CD4-positive, CD25-positive, alpha-beta regulatory T cell (primary cell): ENCODE data around the gene EEIG1. TPM values are rescaled to one million over a fixed set of nuclear protein-coding genes. Genes with fewer than 3 reads are reported as not detected.
A peak's percentile ranks its signal among the peaks of the same experiment; 100 is the strongest.

Experiments used
- ATAC-seq, 2 donors: fragments of 150-1000 bp; cut with Tn5 transposase; one replicate each; pipeline ENCODE4 v1.10.0; 2021; ENCODE audit warnings: low read depth in 2 of 2, moderate number of reproducible peaks in 2 of 2, moderate library complexity in 1 of 2
- DNase-seq, 3 donors: peaks; one replicate each; pipeline versions ENCODE4 v3.0.0 to v3.0.0-alpha.2; 2012 to 2022; ENCODE audit warnings: mixed read lengths in 1 of 3
- H3K27ac ChIP-seq: one replicate; pipeline ENCODE4 v1.7.0; 2013; ENCODE audit warnings: mild to moderate bottlenecking, low read length; ENCODE audit not compliant: insufficient read depth, poor library complexity, severe bottlenecking
- H3K27me3 ChIP-seq: one replicate; pipeline ENCODE4 v1.7.0; 2013; ENCODE audit warnings: low read length; ENCODE audit not compliant: control insufficient read depth, insufficient read depth
- H3K36me3 ChIP-seq: one replicate; pipeline ENCODE4 v1.7.0; 2013; ENCODE audit warnings: mild to moderate bottlenecking, low read length, moderate library complexity; ENCODE audit not compliant: control insufficient read depth, insufficient read depth
- H3K4me1 ChIP-seq: 2 replicates; pipeline ENCODE4 v1.7.0; 2013; ENCODE audit warnings: mild to moderate bottlenecking, low read length; ENCODE audit not compliant: insufficient read depth, control insufficient read depth, poor library complexity, severe bottlenecking
- H3K4me3 ChIP-seq: one replicate; pipeline ENCODE4 v1.7.0; 2013; ENCODE audit warnings: low read depth, mild to moderate bottlenecking, low read length, moderate library complexity
- H3K9me3 ChIP-seq, 2 experiments: 1 replicate in 1 of 2; 2 replicates in 1 of 2; pipeline ENCODE4 v1.7.0; 2013; ENCODE audit warnings: low read length in 2 of 2, mild to moderate bottlenecking in 1 of 2, moderate library complexity in 1 of 2; ENCODE audit not compliant: control insufficient read depth in 2 of 2
- H3K27ac Mint-ChIP-seq, 3 donors: one replicate each; pipeline ENCODE4 v1.8.0; 2020 to 2022; ENCODE audit warnings: mild to moderate bottlenecking in 3 of 3, mixed read lengths in 3 of 3, moderate library complexity in 2 of 3
- H3K27me3 Mint-ChIP-seq: one replicate; pipeline ENCODE4 v1.8.0; 2022; ENCODE audit warnings: mild to moderate bottlenecking, mixed read lengths
- H3K36me3 Mint-ChIP-seq: one replicate; pipeline ENCODE4 v1.8.0; 2020; ENCODE audit warnings: mixed read lengths
- H3K4me1 Mint-ChIP-seq, 4 donors: one replicate each; pipeline ENCODE4 v1.8.0; 2020 to 2022; ENCODE audit warnings: mixed read lengths in 4 of 4, mild to moderate bottlenecking in 1 of 4
- H3K4me3 Mint-ChIP-seq, 4 donors: one replicate each; pipeline ENCODE4 v1.8.0; 2020 to 2022; ENCODE audit warnings: mild to moderate bottlenecking in 4 of 4, mixed read lengths in 4 of 4, moderate library complexity in 3 of 4
- H3K9me3 Mint-ChIP-seq, 7 donors: one replicate each; pipeline ENCODE4 v1.8.0; 2020 to 2022; ENCODE audit warnings: mixed read lengths in 7 of 7, mild to moderate bottlenecking in 3 of 7, moderate library complexity in 2 of 7
- polyA plus RNA-seq, 4 donors: library from polyadenylated mRNA; unstranded; fragments of 300-500 nt; fragmentation: Illumina TruSeq; gene quantifications; one replicate each; pipeline ENCODE4 v1.2.3, GENCODE V29; 2021
- total RNA-seq: library from RNA; stranded (reverse); gene quantifications from one replicate; pipeline ENCODE4 v1.2.3, GENCODE V29; 2022

Gene EEIG1
- total and polyA plus RNA-seq, 5 donors from 2014 or later = 140 to 402 (median 177) TPM

DNA sequence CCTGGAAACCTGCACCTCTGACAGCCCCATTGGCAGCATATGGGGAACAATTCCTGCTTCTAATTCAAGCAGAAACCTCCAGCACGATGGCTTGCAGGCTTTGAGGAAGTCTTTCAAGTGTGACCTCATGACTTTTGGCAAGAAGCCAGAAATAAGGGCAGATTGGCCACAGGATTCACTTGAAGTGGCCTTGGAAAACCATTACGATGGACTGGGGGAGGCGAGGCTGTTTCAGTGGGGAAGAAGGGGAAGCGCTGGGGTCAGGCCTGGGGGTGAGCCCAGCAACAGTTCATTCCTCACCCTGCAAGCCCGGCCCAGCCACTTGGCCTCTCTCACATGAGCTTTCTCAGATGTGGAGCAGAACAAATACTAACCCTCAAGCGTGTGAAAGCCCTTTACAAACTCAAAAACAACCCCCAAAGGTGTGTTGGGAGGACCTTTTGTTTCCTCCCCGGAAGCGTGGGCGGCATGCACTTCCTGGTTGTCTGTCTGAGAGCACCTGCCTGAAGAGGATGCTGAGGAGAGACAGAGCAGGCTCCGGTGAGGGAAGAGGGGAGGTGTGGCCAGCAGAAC, 26.9 kb upstream of the EEIG1 start:
- Mint-ChIP-seq H3K4me3 (peak overlapping the region; percentile 49 to 89 (median 84)), H3K27me3 (no peaks in the 10 kb centered on the region), H3K9me3 (peaks cover 0 to 5% (median 0%) of the 10 kb centered on the region in 7 donors), H3K27ac (peak overlapping the region; percentile 98 to 99 (median 99)), H3K4me1 (peaks cover 8 to 86% (median 54%) of the 10 kb centered on the region in 4 donors), H3K36me3 (peaks cover 4% of the 10 kb centered on the region)
- peak overlapping the region; percentile 58 for H3K4me3 ChIP-seq
- H3K4me1 ChIP-seq = peaks cover 76% of the 10 kb centered on the region
- no peaks in the 10 kb centered on the region for H3K9me3 ChIP-seq
- peak overlapping the region; percentile 92 for H3K27ac ChIP-seq
- no peaks in the 10 kb centered on the region for H3K27me3 ChIP-seq
- H3K36me3 ChIP-seq = no peaks in the 10 kb centered on the region
- DNase-seq (peak; percentile 84 to 96 (median 92)), ATAC-seq (peak; percentile 93 to 95)

GRCh38 chr9:128006332-128006996, 25.7 kb upstream of the EEIG1 start:
- Mint-ChIP-seq H3K4me3 (peak overlapping the region; percentile 39 to 75 (median 66)), H3K4me1 (peaks cover 6 to 85% (median 50%) of the 10 kb centered on the region in 4 donors), H3K36me3 (peaks cover 4% of the 10 kb centered on the region), H3K27ac (peak overlapping the region; percentile 92 to 98 (median 94)), H3K27me3 (no peaks in the 10 kb centered on the region), H3K9me3 (peaks cover 0 to 5% (median 0%) of the 10 kb centered on the region in 7 donors)
- Histone ChIP-seq H3K4me3 (peak overlapping the region; percentile 19), H3K36me3 (no peaks in the 10 kb centered on the region), H3K27ac (peak overlapping the region; percentile 92), H3K9me3 (no peaks in the 10 kb centered on the region), H3K4me1 (peaks cover 74% of the 10 kb centered on the region), H3K27me3 (no peaks in the 10 kb centered on the region)
- DNase-seq (no peak), ATAC-seq (no peak)

DNA sequence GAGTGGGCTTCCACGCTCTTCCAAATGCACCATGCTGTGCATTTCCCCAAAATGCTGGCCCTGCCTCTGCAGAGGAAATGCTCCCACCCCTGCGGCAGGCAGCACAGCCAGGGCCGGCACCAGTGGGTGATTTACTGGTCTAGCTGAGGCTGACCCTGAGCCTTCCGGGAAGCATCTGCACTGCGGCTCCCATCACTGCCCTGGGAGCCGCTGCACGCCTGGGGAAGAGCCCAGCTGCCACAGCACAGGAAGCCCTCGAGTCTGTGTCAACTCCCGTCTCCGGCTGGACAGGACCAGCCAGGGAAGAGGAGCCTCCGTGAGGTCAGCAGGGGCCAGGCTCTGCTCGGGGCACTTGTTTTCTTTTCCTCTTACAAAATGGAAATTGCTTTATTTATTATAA, 25.1 kb upstream of the EEIG1 start:
- Histone ChIP-seq H3K4me3 (peak overlapping the region; percentile 19), H3K36me3 (no peaks in the 10 kb centered on the region), H3K27ac (peak overlapping the region; percentile 92), H3K9me3 (no peaks in the 10 kb centered on the region), H3K4me1 (peaks cover 69% of the 10 kb centered on the region), H3K27me3 (no peaks in the 10 kb centered on the region)
- H3K27ac Mint-ChIP-seq = peak overlapping the region; percentile 92 to 98 (median 94)
- ATAC-seq (no peak), DNase-seq (no peak)
- no peaks in the 10 kb centered on the region for H3K27me3 Mint-ChIP-seq
- H3K9me3 Mint-ChIP-seq = peaks cover 0 to 5% (median 0%) of the 10 kb centered on the region in 7 donors
- peak overlapping the region in 3 of 4 donors; percentile 39 to 67 (median 62) for H3K4me3 Mint-ChIP-seq
- peaks cover 4 to 79% (median 47%) of the 10 kb centered on the region in 4 donors for H3K4me1 Mint-ChIP-seq
- H3K36me3 Mint-ChIP-seq = peaks cover 4% of the 10 kb centered on the region

- Histone ChIP-seq H3K4me3 (no peak overlapping the region), H3K4me1 (peaks cover 55% of the 10 kb centered on the region), H3K36me3 (no peaks in the 10 kb centered on the region), H3K9me3 (no peaks in the 10 kb centered on the region), H3K27ac (peak overlapping the region; percentile 41), H3K27me3 (no peaks in the 10 kb centered on the region)
- Mint-ChIP-seq H3K27me3 (no peaks in the 10 kb centered on the region), H3K9me3 (peaks cover 0 to 5% (median 1%) of the 10 kb centered on the region in 7 donors), H3K27ac (peak overlapping the region; percentile 63 to 84 (median 65)), H3K36me3 (peaks cover 4% of the 10 kb centered on the region), H3K4me3 (peak overlapping the region in 2 of 4 donors; percentile 24 to 41), H3K4me1 (peaks cover 0 to 70% (median 42%) of the 10 kb centered on the region in 4 donors)
- ATAC-seq = no peak
- no peak for DNase-seq
Measured at GRCh38 chr9:128003966-128004604, 23.3 kb upstream of the EEIG1 start.

DNA sequence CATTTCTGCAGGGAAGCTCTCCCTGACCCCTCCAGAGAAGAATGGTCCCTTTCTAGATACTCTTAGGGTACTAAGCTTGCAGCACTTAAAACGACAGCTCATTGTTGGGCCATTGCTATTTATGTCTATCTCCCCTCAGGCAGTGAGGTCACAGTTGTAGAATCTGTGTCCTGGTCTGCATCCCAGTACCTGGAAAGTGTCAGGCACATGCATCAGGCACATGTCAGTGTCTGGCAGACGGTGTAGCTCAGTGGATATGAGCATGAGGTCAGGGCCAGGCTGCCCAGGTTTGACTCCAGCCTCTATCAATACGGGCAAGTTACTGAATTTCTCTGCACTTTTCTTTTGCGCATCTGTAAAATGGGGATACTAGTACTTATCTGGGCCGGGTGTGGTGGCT, 22.2 kb upstream of the EEIG1 start:
- Mint-ChIP-seq H3K36me3 (peaks cover 2% of the 10 kb centered on the region), H3K4me3 (peak overlapping the region in 1 of 4 donors; percentile 41), H3K9me3 (peaks cover 0 to 2% (median 1%) of the 10 kb centered on the region in 7 donors), H3K27ac (peak overlapping the region in 2 of 3 donors; percentile 60 to 84), H3K4me1 (peaks cover 0 to 64% (median 34%) of the 10 kb centered on the region in 4 donors), H3K27me3 (no peaks in the 10 kb centered on the region)
- ATAC-seq (no peak), DNase-seq (no peak)
- H3K4me3 ChIP-seq = no peak overlapping the region
- no peaks in the 10 kb centered on the region for H3K36me3 ChIP-seq
- H3K27me3 ChIP-seq = no peaks in the 10 kb centered on the region
- no peaks in the 10 kb centered on the region for H3K9me3 ChIP-seq
- H3K27ac ChIP-seq = no peak overlapping the region
- H3K4me1 ChIP-seq = peaks cover 44% of the 10 kb centered on the region

DNA sequence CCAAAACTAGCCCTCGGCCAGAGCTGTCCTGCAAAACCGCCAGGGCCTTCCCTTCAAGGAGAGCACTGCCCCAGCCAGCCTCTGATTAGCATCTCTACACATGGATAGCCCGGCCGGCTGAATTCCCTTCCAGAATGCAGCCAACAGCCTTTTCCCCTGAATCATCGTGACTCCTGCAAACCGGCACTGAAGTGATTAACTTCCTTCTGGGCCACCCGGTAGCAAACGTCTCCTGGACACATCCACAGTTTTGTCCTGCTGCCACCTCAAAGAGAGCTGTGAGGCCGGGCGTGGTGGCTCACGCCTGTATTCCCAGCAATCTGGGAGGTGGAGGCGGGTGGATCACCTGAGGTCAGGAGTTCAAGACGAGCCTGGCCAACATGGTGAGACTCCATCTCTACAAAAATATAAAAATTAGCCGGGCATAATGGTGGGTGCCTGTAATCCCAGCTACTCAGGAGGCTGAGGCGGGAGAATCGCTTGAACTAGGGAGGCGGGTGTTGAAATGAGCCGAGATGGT, 21.1 kb upstream of the EEIG1 start:
- Mint-ChIP-seq H3K27me3 (no peaks in the 10 kb centered on the region), H3K9me3 (peaks cover 0 to 1% (median 0%) of the 10 kb centered on the region in 7 donors), H3K36me3 (no peaks in the 10 kb centered on the region), H3K4me3 (no peak overlapping the region), H3K27ac (peak overlapping the region in 1 of 3 donors; percentile 76), H3K4me1 (peaks cover 0 to 54% (median 26%) of the 10 kb centered on the region in 4 donors)
- Histone ChIP-seq H3K27ac (no peak overlapping the region), H3K27me3 (no peaks in the 10 kb centered on the region), H3K4me3 (no peak overlapping the region), H3K9me3 (no peaks in the 10 kb centered on the region), H3K36me3 (no peaks in the 10 kb centered on the region), H3K4me1 (peaks cover 33% of the 10 kb centered on the region)
- ATAC-seq = no peak
- DNase-seq = no peak

GRCh38 chr9:128001151-128001778, 20.5 kb upstream of the EEIG1 start:
- H3K27me3 ChIP-seq = no peaks in the 10 kb centered on the region
- Mint-ChIP-seq H3K9me3 (peaks cover 0 to 1% (median 0%) of the 10 kb centered on the region in 7 donors), H3K4me1 (peaks cover 0 to 48% (median 22%) of the 10 kb centered on the region in 4 donors), H3K27ac (peak overlapping the region in 1 of 3 donors; percentile 76), H3K36me3 (no peaks in the 10 kb centered on the region), H3K27me3 (no peaks in the 10 kb centered on the region), H3K4me3 (peak overlapping the region in 1 of 4 donors; percentile 87)
- peaks cover 27% of the 10 kb centered on the region for H3K4me1 ChIP-seq
- no peaks in the 10 kb centered on the region for H3K9me3 ChIP-seq
- no peaks in the 10 kb centered on the region for H3K36me3 ChIP-seq
- no peak for ATAC-seq
- H3K27ac ChIP-seq = no peak overlapping the region
- DNase-seq = no peak
- no peak overlapping the region for H3K4me3 ChIP-seq
